M059J (cell line): ENCODE data around the gene ACR. TPM values are rescaled to one million over a fixed set of nuclear protein-coding genes. Genes with fewer than 3 reads are reported as not detected.

Experiments
- DNase-seq: peaks from one replicate; pipeline ENCODE4 v3.0.0-alpha.2; 2012; ENCODE audit warnings: low read depth
- total RNA-seq: library from RNA; depleted of rRNA; stranded (reverse); fragments of >200 nt; shearing (Covaris generic); gene quantifications from 2 replicates; pipeline ENCODE4 v1.2.3, GENCODE V29; 2014

The ACR gene
- total RNA-seq, 1 experiment from 2014 or later, result not detected

GRCh38 chr22:50702821-50703725, 34.9 kb upstream of the ACR start:
- DNase-seq, result no peak

GRCh38 chr22:50703726-50704509, 34.1 kb upstream of the ACR start:
- DNase-seq, result no peak

GRCh38 chr22:50704510-50705218, 33.3 kb upstream of the ACR start:
- DNase-seq, result no peak

GRCh38 chr22:50705219-50705691, 32.7 kb upstream of the ACR start:
- DNase-seq, result no peak

GRCh38 chr22:50705851-50706351, 32.1 kb upstream of the ACR start:
- no peak for DNase-seq

- DNase-seq, result no peak
Measured at GRCh38 chr22:50706481-50707125, 31.4 kb upstream of the ACR start.

- no peak for DNase-seq
Measured at GRCh38 chr22:50708474-50708873, 29.5 kb upstream of the ACR start.

- no peak for DNase-seq
Measured at GRCh38 chr22:50708996-50709395, 29.0 kb upstream of the ACR start.

- no peak for DNase-seq
Measured at GRCh38 chr22:50710221-50710620, 27.8 kb upstream of the ACR start.

- no peak for DNase-seq
Measured at GRCh38 chr22:50710886-50711285, 27.1 kb upstream of the ACR start.

GRCh38 chr22:50711446-50712340, 26.3 kb upstream of the ACR start:
- peak; percentile 47 for DNase-seq

- DNase-seq, result no peak
Measured at GRCh38 chr22:50712341-50713007, 25.5 kb upstream of the ACR start.

GRCh38 chr22:50713008-50713385, 25.0 kb upstream of the ACR start:
- DNase-seq, result no peak

- no peak for DNase-seq
Measured at GRCh38 chr22:50713571-50714056, 24.4 kb upstream of the ACR start.

GRCh38 chr22:50714150-50714549, 23.9 kb upstream of the ACR start:
- DNase-seq, result no peak

GRCh38 chr22:50714631-50715179, 23.3 kb upstream of the ACR start:
- no peak for DNase-seq

- no peak for DNase-seq
Measured at GRCh38 chr22:50715250-50715649, 22.8 kb upstream of the ACR start.

- no peak for DNase-seq
Measured at GRCh38 chr22:50715776-50716175, 22.2 kb upstream of the ACR start.

- DNase-seq, result no peak
Measured at GRCh38 chr22:50716290-50717024, 21.5 kb upstream of the ACR start.
